ENCODE measurements around the gene NR2F1.

NR2F1 gene

DNA sequence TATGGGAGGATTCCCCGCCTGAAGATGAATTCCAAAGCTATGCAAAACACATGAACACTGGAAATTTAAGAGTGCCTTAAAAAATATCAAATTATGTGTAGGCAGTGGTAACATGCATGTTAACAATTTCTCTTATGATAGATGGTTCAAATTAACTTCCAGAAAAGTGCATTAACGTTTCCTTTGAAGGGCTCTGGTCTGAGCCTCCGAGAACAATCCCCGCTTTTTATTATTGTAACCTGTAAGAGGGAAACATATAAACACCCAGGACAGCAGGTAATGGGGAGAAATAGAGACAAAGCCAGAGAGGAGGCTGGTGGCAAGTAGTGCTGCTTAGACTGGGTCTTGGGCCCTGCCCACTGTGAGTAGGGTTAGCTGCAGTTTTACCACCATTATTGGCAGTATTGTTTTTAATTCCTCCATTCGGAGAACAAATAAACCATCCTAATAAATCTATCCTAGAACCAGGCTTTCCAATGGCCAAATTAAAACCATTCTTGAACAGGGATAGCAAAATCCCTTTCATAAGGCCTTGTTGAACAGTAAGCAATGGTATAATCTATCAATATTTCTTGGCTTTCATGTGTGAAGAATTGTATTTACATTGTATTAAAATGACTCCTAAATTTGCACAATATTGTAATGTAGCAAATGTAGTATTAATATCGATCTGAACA is 6.3 kb downstream of the NR2F1 start:
- FAIRE-seq (no peak), DNase-seq (ENCODE audit: insufficient read length, low spot score) (no peak)
- no peak for TF ChIP-seq SPI1 (IDR thresholded peaks at IDR 0.05; ENCODE audit: low read depth, low read length)
- no peak for TF ChIP-seq POLR2A (IDR thresholded peaks at IDR 0.05; ENCODE audit: low read depth, low read length)
- no peak for TF ChIP-seq POU2F2 (IDR thresholded peaks at IDR 0.05; ENCODE audit: low read depth, low read length)
- no peak for TF ChIP-seq POLR2AphosphoS5 (IDR thresholded peaks at IDR 0.05; ENCODE audit: low read depth, low read length)
- TF ChIP-seq PAX5 (IDR thresholded peaks at IDR 0.05; ENCODE audit: insufficient read depth, low read length, severe bottlenecking), result no peak
- TF ChIP-seq TAF1 (IDR thresholded peaks at IDR 0.05; ENCODE audit: low read depth, low read length), result no peak

DNA sequence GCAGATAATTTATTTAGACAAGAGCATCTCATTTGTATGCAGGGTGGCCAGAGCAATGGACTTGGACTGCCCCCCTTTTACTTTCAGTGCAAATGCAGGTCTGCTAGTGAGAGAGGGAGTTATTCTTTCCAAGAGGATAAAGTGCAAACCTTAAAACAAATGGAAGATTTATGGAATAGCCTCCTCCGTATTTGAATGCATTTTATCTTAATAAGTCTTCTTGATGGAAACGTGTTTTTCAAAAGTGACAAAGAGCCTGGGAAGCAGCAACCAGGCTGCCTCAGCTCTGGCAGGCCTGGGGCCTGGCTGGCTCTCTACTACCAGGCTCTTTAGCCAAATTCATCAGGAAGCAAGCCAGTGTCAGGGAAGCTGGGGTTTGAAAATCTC is 6.8 kb downstream of the NR2F1 start:
- no peak for FAIRE-seq
- DNase-seq (ENCODE audit: insufficient read length, low spot score), result no peak
- TF ChIP-seq SPI1 (IDR thresholded peaks at IDR 0.05; ENCODE audit: low read depth, low read length) (no peak), POLR2AphosphoS5 (IDR thresholded peaks at IDR 0.05; ENCODE audit: low read depth, low read length) (no peak), POU2F2 (IDR thresholded peaks at IDR 0.05; ENCODE audit: low read depth, low read length) (no peak), PAX5 (IDR thresholded peaks at IDR 0.05; ENCODE audit: insufficient read depth, low read length, severe bottlenecking) (no peak), POLR2A (IDR thresholded peaks at IDR 0.05; ENCODE audit: low read depth, low read length) (no peak), TAF1 (IDR thresholded peaks at IDR 0.05; ENCODE audit: low read depth, low read length) (no peak)

DNA sequence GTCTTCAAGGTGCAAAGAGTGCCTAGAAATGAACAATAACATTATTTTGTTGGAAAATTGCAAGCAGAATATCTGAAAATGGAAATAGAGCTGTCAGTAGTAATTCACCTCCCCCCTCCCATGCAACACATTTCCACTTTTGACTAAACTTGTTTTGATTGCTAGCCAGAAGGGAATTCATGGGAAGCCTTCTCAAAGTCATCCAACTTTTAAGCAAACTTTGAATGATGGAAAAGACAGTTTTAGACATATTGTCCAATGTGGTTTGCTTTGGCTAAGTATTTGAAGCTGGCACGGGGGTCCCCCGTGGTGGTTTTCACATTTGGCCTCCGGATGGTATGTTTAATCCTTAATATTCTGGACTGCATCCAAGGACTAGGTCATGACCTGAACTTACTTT is 7.5 kb downstream of the NR2F1 start:
- no peak for FAIRE-seq
- no peak for TF ChIP-seq POLR2AphosphoS5 (IDR thresholded peaks at IDR 0.05; ENCODE audit: low read depth, low read length)
- TF ChIP-seq POLR2A (IDR thresholded peaks at IDR 0.05; ENCODE audit: low read depth, low read length), result no peak
- TF ChIP-seq POU2F2 (IDR thresholded peaks at IDR 0.05; ENCODE audit: low read depth, low read length), result no peak
- TF ChIP-seq SPI1 (IDR thresholded peaks at IDR 0.05; ENCODE audit: low read depth, low read length), result no peak
- TF ChIP-seq PAX5 (IDR thresholded peaks at IDR 0.05; ENCODE audit: insufficient read depth, low read length, severe bottlenecking), result no peak
- TF ChIP-seq TAF1 (IDR thresholded peaks at IDR 0.05; ENCODE audit: low read depth, low read length), result no peak
- DNase-seq (ENCODE audit: insufficient read length, low spot score), result no peak

DNA sequence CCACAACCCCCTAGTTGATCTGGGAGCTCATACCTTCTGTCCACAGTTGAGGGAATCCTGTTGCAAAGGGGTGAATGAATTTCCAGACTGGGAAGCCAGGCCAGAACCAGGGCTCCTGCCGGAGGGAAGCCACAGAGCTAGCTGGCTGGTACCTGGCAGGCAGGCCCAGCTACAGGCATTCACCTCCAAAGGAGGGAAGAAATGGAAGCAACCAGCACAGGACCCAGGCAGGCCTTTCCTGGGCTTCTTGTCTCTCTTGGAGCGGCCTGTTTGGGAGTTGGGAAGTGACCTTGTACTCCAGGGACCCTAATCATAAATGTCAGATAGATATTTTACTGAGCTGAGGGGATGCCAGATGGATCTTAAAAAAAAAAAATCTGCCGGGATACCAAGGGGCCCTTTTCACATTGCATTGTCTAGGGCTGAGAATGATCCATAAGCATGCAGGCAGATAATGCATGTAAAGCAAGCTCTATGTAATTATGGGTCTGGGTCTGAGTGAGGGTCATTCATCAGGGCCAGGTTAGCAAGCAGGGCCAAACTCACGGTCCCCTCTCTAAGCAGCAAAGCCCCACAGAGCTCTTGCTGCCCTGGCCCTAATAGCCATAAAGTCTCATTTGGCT is 8.4 kb downstream of the NR2F1 start:
- FAIRE-seq, result no peak
- DNase-seq (ENCODE audit: insufficient read length, low spot score), result no peak
- no peak for TF ChIP-seq POLR2AphosphoS5 (IDR thresholded peaks at IDR 0.05; ENCODE audit: low read depth, low read length)
- TF ChIP-seq POLR2A (IDR thresholded peaks at IDR 0.05; ENCODE audit: low read depth, low read length), result no peak
- TF ChIP-seq SPI1 (IDR thresholded peaks at IDR 0.05; ENCODE audit: low read depth, low read length), result no peak
- TF ChIP-seq TAF1 (IDR thresholded peaks at IDR 0.05; ENCODE audit: low read depth, low read length), result no peak
- no peak for TF ChIP-seq PAX5 (IDR thresholded peaks at IDR 0.05; ENCODE audit: insufficient read depth, low read length, severe bottlenecking)
- TF ChIP-seq POU2F2 (IDR thresholded peaks at IDR 0.05; ENCODE audit: low read depth, low read length), result no peak

DNA sequence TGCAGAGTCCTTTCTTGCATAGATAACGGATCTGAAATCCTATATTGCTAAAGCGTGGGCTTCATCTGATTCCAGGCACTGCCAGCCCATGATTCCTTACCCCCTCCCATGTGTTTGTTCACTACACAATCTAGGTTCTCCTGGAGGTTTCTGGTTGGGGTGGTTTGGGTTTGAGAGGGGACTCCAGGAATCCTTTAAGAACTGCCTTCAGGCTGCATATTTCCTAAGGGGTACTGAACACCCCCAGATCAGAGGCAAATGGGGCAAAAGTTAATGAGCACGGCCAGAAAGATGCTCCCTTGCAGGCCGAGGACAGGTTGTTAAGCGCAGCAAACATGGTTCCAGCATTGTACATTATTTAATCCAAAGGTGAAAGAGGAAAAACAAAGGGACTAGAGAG is 9.9 kb downstream of the NR2F1 start:
- no peak for FAIRE-seq
- TF ChIP-seq TAF1 (IDR thresholded peaks at IDR 0.05; ENCODE audit: low read depth, low read length), result no peak
- TF ChIP-seq POLR2A (IDR thresholded peaks at IDR 0.05; ENCODE audit: low read depth, low read length), result no peak
- no peak for TF ChIP-seq POLR2AphosphoS5 (IDR thresholded peaks at IDR 0.05; ENCODE audit: low read depth, low read length)
- TF ChIP-seq SPI1 (IDR thresholded peaks at IDR 0.05; ENCODE audit: low read depth, low read length), result no peak
- TF ChIP-seq POU2F2 (IDR thresholded peaks at IDR 0.05; ENCODE audit: low read depth, low read length), result no peak
- TF ChIP-seq PAX5 (IDR thresholded peaks at IDR 0.05; ENCODE audit: insufficient read depth, low read length, severe bottlenecking), result no peak
- no peak for DNase-seq (ENCODE audit: insufficient read length, low spot score)

DNA sequence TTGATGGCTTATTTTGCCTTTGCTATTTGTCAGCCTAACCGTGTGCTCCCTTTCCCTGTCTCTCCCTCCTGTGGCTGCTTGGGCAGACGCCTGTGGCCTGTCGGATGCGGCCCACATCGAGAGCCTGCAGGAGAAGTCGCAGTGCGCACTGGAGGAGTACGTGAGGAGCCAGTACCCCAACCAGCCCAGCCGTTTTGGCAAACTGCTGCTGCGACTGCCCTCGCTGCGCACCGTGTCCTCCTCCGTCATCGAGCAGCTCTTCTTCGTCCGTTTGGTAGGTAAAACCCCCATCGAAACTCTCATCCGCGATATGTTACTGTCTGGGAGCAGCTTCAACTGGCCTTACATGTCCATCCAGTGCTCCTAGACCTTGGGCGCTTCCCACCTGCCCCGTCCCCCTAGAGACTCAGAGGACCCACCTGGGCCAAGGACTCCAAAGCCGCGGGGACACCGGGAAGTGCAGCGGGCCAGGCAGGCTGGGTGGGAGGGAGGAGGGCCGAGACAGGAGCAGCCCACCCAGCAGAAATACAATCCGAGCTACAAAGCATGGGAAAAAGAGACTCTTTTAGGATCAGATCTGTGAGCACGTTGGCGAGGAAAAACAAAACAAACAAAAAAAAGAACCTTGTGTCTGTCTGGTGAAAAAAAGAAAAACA is 10.6 kb downstream of the NR2F1 start:
- DNase-seq (ENCODE audit: insufficient read length, low spot score) (no peak), FAIRE-seq (no peak)
- TF ChIP-seq TAF1 (IDR thresholded peaks at IDR 0.05; ENCODE audit: low read depth, low read length) (no peak), PAX5 (IDR thresholded peaks at IDR 0.05; ENCODE audit: insufficient read depth, low read length, severe bottlenecking) (no peak)

DNA sequence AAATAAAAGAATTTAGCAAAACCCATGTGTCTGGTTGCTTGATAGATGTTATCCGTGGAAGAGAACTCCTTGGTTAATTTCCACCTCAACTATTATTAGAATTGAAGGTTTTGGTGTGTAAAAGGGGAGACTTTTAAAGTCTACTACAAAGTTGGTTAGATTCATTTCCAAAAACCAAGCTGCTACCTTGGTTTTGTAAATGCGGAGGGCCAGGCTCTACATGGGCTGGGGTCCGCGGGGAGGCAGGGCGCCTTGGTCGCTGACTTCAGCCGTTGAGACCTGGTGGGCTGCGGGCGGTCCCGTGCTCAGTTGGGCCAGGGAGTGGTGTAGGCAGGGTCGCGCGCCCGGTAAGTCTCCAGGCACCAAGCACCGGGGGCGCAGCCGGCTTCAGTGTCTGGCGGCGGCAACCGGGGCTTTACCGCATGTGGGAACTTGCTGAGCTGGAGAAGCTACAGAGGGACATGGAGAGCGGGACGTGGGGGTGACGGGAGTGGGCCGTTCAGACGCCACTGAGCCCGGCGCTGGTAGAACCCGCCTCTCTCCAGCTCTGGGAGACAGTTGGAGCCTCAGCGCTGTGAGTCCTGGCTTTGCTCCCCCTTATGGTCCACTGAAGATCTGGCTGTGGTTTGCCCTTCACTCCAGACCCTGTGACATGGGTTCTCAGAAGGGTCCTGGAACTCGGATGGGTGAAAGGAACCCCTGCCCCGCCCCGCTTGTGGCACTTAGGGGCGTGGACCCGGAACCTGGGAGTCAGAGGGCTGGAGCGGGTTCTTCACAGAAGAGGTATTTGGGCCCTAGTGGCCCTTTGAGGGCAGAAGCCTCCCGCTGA is 11.8 kb downstream of the NR2F1 start:
- FAIRE-seq, result no peak
- no peak for DNase-seq (ENCODE audit: insufficient read length, low spot score)
- TF ChIP-seq POLR2AphosphoS5 (IDR thresholded peaks at IDR 0.05; ENCODE audit: low read depth, low read length) (no peak), SPI1 (IDR thresholded peaks at IDR 0.05; ENCODE audit: low read depth, low read length) (no peak), PAX5 (IDR thresholded peaks at IDR 0.05; ENCODE audit: insufficient read depth, low read length, severe bottlenecking) (no peak)

DNA sequence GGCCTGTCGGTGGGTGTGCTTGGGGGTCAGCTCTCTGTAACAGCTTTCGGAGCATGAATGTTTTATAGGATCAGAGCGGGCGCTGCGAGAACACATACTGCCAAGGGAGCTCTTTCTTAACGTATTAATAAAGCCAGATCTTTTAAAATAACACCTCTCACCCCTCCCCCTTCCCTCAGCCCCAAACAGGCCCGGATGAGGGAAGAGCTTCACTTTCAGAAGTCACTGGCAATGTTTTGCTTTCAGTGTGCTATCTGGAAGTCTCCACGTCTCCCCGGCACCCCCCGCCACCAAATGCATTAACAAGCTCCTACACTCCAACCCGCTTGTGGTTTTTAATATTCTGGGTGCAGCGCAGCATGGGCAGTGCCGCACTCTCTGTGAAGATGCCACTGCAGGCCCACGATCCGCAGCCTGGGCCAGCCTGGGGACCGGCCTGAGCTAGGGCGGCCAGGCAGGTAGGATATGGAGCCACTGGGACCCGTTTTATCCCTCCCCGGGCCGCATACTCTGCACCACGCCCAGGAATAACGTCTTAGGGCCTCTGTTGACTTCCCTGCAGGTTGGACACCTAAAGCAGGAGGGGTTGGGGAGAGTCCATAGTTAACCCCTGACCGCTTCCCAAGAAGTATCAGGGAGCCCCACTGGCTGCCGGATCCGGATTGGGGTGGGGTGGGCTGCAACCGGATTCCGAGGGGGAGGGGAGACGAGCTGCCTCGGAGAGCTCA is 12.6 kb downstream of the NR2F1 start:
- no peak for TF ChIP-seq SPI1 (IDR thresholded peaks at IDR 0.05; ENCODE audit: low read depth, low read length)
- TF ChIP-seq POLR2A (IDR thresholded peaks at IDR 0.05; ENCODE audit: low read depth, low read length), result no peak
- no peak for TF ChIP-seq POU2F2 (IDR thresholded peaks at IDR 0.05; ENCODE audit: low read depth, low read length)
- no peak for TF ChIP-seq TAF1 (IDR thresholded peaks at IDR 0.05; ENCODE audit: low read depth, low read length)
- no peak for TF ChIP-seq POLR2AphosphoS5 (IDR thresholded peaks at IDR 0.05; ENCODE audit: low read depth, low read length)
- no peak for TF ChIP-seq PAX5 (IDR thresholded peaks at IDR 0.05; ENCODE audit: insufficient read depth, low read length, severe bottlenecking)
- FAIRE-seq, result no peak
- DNase-seq (ENCODE audit: insufficient read length, low spot score), result no peak

DNA sequence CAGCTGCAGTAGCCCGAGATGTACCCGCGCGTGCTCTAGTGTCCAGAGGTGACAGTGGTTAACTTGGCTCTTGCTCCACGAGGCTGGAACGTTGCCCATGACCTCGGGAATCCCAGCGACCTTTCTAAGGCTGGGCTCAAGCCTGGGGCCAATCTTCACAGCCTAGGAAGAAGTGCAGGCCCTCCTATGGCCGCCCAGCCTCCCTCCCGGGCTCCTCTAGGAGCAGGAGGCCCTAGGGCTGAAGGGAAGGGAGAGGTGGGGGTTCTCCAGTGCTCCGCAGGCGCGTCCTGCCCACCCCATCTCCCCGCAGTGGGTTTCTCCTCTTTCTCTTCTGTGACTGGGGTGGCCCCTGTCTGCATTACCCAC is 13.3 kb downstream of the NR2F1 start:
- FAIRE-seq (no peak), DNase-seq (ENCODE audit: insufficient read length, low spot score) (no peak)
- TF ChIP-seq POLR2AphosphoS5 (IDR thresholded peaks at IDR 0.05; ENCODE audit: low read depth, low read length) (no peak), POU2F2 (IDR thresholded peaks at IDR 0.05; ENCODE audit: low read depth, low read length) (no peak), TAF1 (IDR thresholded peaks at IDR 0.05; ENCODE audit: low read depth, low read length) (no peak), SPI1 (IDR thresholded peaks at IDR 0.05; ENCODE audit: low read depth, low read length) (no peak), PAX5 (IDR thresholded peaks at IDR 0.05; ENCODE audit: insufficient read depth, low read length, severe bottlenecking) (no peak)
